A549 treated with CpdA at 1 μM for 4 hours (cell line): ENCODE results near the gene GNG3. TPM values are rescaled to one million over a fixed set of nuclear protein-coding genes. Genes with fewer than 3 reads are reported as not detected.

ENCODE experiments used
- total RNA-seq: library from RNA; stranded (reverse); fragments of 200-300 nt; extraction: Qiagen RNA extraction; gene quantifications from 5 replicates; pipeline ENCODE4 v1.2.3, GENCODE V29; 2022; ENCODE audit warnings: low read depth

GNG3 gene
- total RNA-seq = 0.08 TPM in 1 of 5 replicates, not detected in the others

GRCh38 chr11:62707277-62707861, at the start of gene GNG3, which contains the start of gene BSCL2:
GNG3 (plus strand) TSS chr11:62707676; CDS start chr11:62708296, 620 bp downstream.
BSCL2 (minus strand) TSS chr11:62707424; CDS start chr11:62707195, 229 bp downstream.

GRCh38 chr11:62665075-62665598, 42.3 kb upstream of the GNG3 start, which contains the start of the genes C11orf98 and CSKMT:
C11orf98 (minus strand) TSS chr11:62665210; CDS start chr11:62665169, 41 bp downstream.
CSKMT (plus strand) TSS chr11:62665312; CDS start chr11:62665880, 568 bp downstream.

GRCh38 chr11:62671608-62672389, 35.7 kb upstream of the GNG3 start, which contains the start of the genes LBHD1 and UQCC3:
LBHD1 (minus strand) TSS chr11:62672267; CDS start chr11:62670031, 2,236 bp downstream.
UQCC3 (plus strand) TSS chr11:62671673; CDS start chr11:62671746, 73 bp downstream.

GRCh38 chr11:62678770-62679696, 28.4 kb upstream of the GNG3 start, which contains the start of gene UBXN1:
UBXN1 (minus strand) TSS chr11:62679073; CDS start chr11:62678923, 150 bp downstream.

GRCh38 chr11:62689421-62690183, 17.9 kb upstream of the GNG3 start, which contains the start of gene LRRN4CL:
LRRN4CL (minus strand) TSS chr11:62689530; CDS start chr11:62688508, 1,022 bp downstream.

GRCh38 chr11:62727165-62727871, 19.8 kb downstream of the GNG3 start, which contains the start of gene HNRNPUL2:
HNRNPUL2 (minus strand) TSS chr11:62727457; CDS start chr11:62727156, 301 bp downstream.

GRCh38 chr11:62728171-62728988, 20.9 kb downstream of the GNG3 start, which contains the start of gene TTC9C:
TTC9C (plus strand) TSS chr11:62728486; CDS start chr11:62728849, 363 bp downstream.

GRCh38 chr11:62753736-62754603, 46.5 kb downstream of the GNG3 start, which contains the start of gene ZBTB3:
ZBTB3 (minus strand) TSS chr11:62754160; CDS start chr11:62753664, 496 bp downstream.

Other genes starting within 250 kb of the GNG3 start
- gene AHNAK, start 160.9 kb upstream of the GNG3 start, total RNA-seq = 153 to 206 TPM (median 176 TPM) in 5 replicates
- 1,810 to 2,054 TPM (median 1,998 TPM) in 5 replicates for gene EEF1G, start 133.8 kb upstream of the GNG3 start, total RNA-seq
- gene TUT1, start 116.2 kb upstream of the GNG3 start, total RNA-seq = 12.6 to 16.4 TPM (median 14.7 TPM) in 5 replicates
- 85.5 to 90.4 TPM (median 87.7 TPM) in 5 replicates for gene MTA2, start 105.8 kb upstream of the GNG3 start, total RNA-seq
- 17.7 to 28.3 TPM (median 25.4 TPM) in 5 replicates for gene EML3, start 94.9 kb upstream of the GNG3 start, total RNA-seq
- gene ROM1, start 94.4 kb upstream of the GNG3 start, total RNA-seq = 2.2 to 4.7 TPM (median 4.0 TPM) in 5 replicates
- 43.0 to 56.7 TPM (median 55.6 TPM) in 5 replicates for gene B3GAT3, start 85.7 kb upstream of the GNG3 start, total RNA-seq
- gene GANAB, start 61.1 kb upstream of the GNG3 start, total RNA-seq = 243 to 281 TPM (median 269 TPM) in 5 replicates
- 16.8 to 22.4 TPM (median 21.8 TPM) in 5 replicates for gene INTS5, start 54.4 kb upstream of the GNG3 start, total RNA-seq
- gene C11orf98, start 42.5 kb upstream of the GNG3 start, total RNA-seq = 136 to 160 TPM (median 145 TPM) in 5 replicates
- gene CSKMT, start 42.4 kb upstream of the GNG3 start, total RNA-seq = 11.7 to 17.3 TPM (median 13.5 TPM) in 5 replicates
- gene UQCC3, start 36.0 kb upstream of the GNG3 start, total RNA-seq = 23.9 to 36.7 TPM (median 32.9 TPM) in 5 replicates
- 4.0 to 5.2 TPM (median 5.0 TPM) in 5 replicates for gene LBHD1, start 35.4 kb upstream of the GNG3 start, total RNA-seq
- gene UBXN1, start 28.6 kb upstream of the GNG3 start, total RNA-seq = 113 to 129 TPM (median 124 TPM) in 5 replicates
- 0.08 to 0.12 TPM (median 0.10 TPM) in 3 of 5 replicates, not detected in the others for gene LRRN4CL, start 18.1 kb upstream of the GNG3 start, total RNA-seq
- gene BSCL2, start 252 bp upstream of the GNG3 start, total RNA-seq = 55.9 to 81.0 TPM (median 72.4 TPM) in 5 replicates
- 37.0 to 43.4 TPM (median 42.3 TPM) in 5 replicates for gene HNRNPUL2, start 19.8 kb downstream of the GNG3 start, total RNA-seq
- gene TTC9C, start 20.8 kb downstream of the GNG3 start, total RNA-seq = 32.4 to 38.1 TPM (median 35.4 TPM) in 5 replicates
- 0.97 to 2.2 TPM (median 1.4 TPM) in 5 replicates for gene ZBTB3, start 46.5 kb downstream of the GNG3 start, total RNA-seq
- 164 to 200 TPM (median 184 TPM) in 5 replicates for gene POLR2G, start 53.9 kb downstream of the GNG3 start, total RNA-seq
- 13.6 to 17.9 TPM (median 16.1 TPM) in 5 replicates for gene TAF6L, start 63.7 kb downstream of the GNG3 start, total RNA-seq
- 67.5 to 93.2 TPM (median 88.1 TPM) in 5 replicates for gene TMEM179B, start 79.7 kb downstream of the GNG3 start, total RNA-seq
- 19.1 to 31.3 TPM (median 28.3 TPM) in 5 replicates for gene TMEM223, start 84.3 kb downstream of the GNG3 start, total RNA-seq
- 48.0 to 61.2 TPM (median 57.6 TPM) in 5 replicates for gene NXF1, start 97.8 kb downstream of the GNG3 start, total RNA-seq
- gene STX5, start 124.4 kb downstream of the GNG3 start, total RNA-seq = 19.8 to 29.3 TPM (median 27.5 TPM) in 5 replicates
- not detected in 5 replicates for gene TEX54, start 125.2 kb downstream of the GNG3 start, total RNA-seq
- 74.7 to 85.8 TPM (median 82.6 TPM) in 5 replicates for gene WDR74, start 131.9 kb downstream of the GNG3 start, total RNA-seq
- 884 to 1,045 TPM (median 1,010 TPM) in 5 replicates for gene SLC3A2, start 173.2 kb downstream of the GNG3 start, total RNA-seq
- 0.06 to 0.20 TPM in 2 of 5 replicates, not detected in the others for gene CHRM1, start 213.7 kb downstream of the GNG3 start, total RNA-seq